Fibroblast of lung (primary cell): ENCODE data around the gene ATP2B2.

ENCODE experiments used
- CTCF ChIP-seq, 2 donors: IDR thresholded peaks in 1 of 2; conservative IDR thresholded peaks in 1 of 2; 1 replicate in 1 of 2; 2 replicates in 1 of 2; pipeline ENCODE4 v1.5.1; 2011 to 2012; ENCODE audit warnings: low read length in 2 of 2, control low read depth in 1 of 2, inconsistent platforms in 1 of 2, low read depth in 1 of 2, mild to moderate bottlenecking in 1 of 2
- EZH2 ChIP-seq: IDR thresholded peaks from 2 replicates; pipeline ENCODE4 v1.5.1; 2012; ENCODE audit warnings: low read length, control low read depth, mild to moderate bottlenecking; ENCODE audit errors: missing control alignments

- TF ChIP-seq EZH2 = no peak
- no peak for TF ChIP-seq CTCF (conservative IDR thresholded peaks at IDR 0.05 in 1 of 2, IDR thresholded peaks at IDR 0.05 in 1 of 2; ENCODE audit: low read depth in 1 of 2, low read length in 2 of 2)
These were observed 103.2 kb downstream of the ATP2B2 start for GRCh38 chr3:10401990-10402761.
